Trophoblast cell (in vitro differentiated cells and primary cell): Measurements from ENCODE around the gene CARS1.

ENCODE experiments used
- DNase-seq, 2 donors: peaks; one replicate each; pipeline ENCODE4 v3.0.0-alpha.2; 2016
- H2AFZ ChIP-seq: 2 replicates; pipeline ENCODE4 v1.6.1; 2013; ENCODE audit warnings: low read length, moderate library complexity, mild to moderate bottlenecking; ENCODE audit not compliant: insufficient read depth, poor library complexity
- H2AK5ac ChIP-seq: 2 replicates; pipeline ENCODE4 v1.6.1; 2013; ENCODE audit warnings: mild to moderate bottlenecking, low read length
- H2BK120ac ChIP-seq: 2 replicates; pipeline ENCODE4 v1.6.1; 2013; ENCODE audit warnings: low read length, mild to moderate bottlenecking, moderate library complexity; ENCODE audit not compliant: insufficient read depth, poor library complexity
- H2BK12ac ChIP-seq: 2 replicates; pipeline ENCODE4 v1.6.1; 2013; ENCODE audit warnings: mild to moderate bottlenecking, low read length, moderate library complexity
- H2BK5ac ChIP-seq: 2 replicates; pipeline ENCODE4 v1.6.1; 2013; ENCODE audit warnings: low read length, low read depth, moderate library complexity, mild to moderate bottlenecking; ENCODE audit not compliant: poor library complexity
- H3K14ac ChIP-seq: 2 replicates; pipeline ENCODE4 v1.6.1; 2013; ENCODE audit warnings: mild to moderate bottlenecking, low read length
- H3K18ac ChIP-seq: 2 replicates; pipeline ENCODE4 v1.6.1; 2013; ENCODE audit warnings: mild to moderate bottlenecking, low read length
- H3K23ac ChIP-seq: 2 replicates; pipeline ENCODE4 v1.6.1; 2013; ENCODE audit warnings: low read length
- H3K27ac ChIP-seq: 2 replicates; pipeline ENCODE4 v1.5.1; 2013; ENCODE audit warnings: low read depth, mild to moderate bottlenecking, inconsistent platforms, low read length, moderate library complexity
- H3K27me3 ChIP-seq: 2 replicates; pipeline ENCODE4 v1.6.1; 2013; ENCODE audit warnings: inconsistent platforms, mild to moderate bottlenecking, low read length, moderate library complexity; ENCODE audit not compliant: insufficient read depth
- H3K36me3 ChIP-seq, 2 experiments: 1 replicate in 1 of 2; 2 replicates in 1 of 2; pipeline ENCODE4 v1.6.1; 2013; ENCODE audit warnings: low read length in 2 of 2, mild to moderate bottlenecking in 2 of 2, moderate library complexity in 1 of 2; ENCODE audit not compliant: insufficient read depth in 2 of 2, control insufficient read depth in 1 of 2
- H3K4ac ChIP-seq: 2 replicates; pipeline ENCODE4 v1.6.1; 2013; ENCODE audit warnings: low read depth, mild to moderate bottlenecking, low read length, moderate library complexity
- H3K4me1 ChIP-seq, 2 experiments: 1 replicate in 1 of 2; 2 replicates in 1 of 2; pipeline ENCODE4 v1.6.1; 2013; ENCODE audit warnings: low read length in 2 of 2, mild to moderate bottlenecking in 2 of 2, moderate library complexity in 1 of 2; ENCODE audit not compliant: insufficient read depth in 2 of 2, control insufficient read depth in 1 of 2
- H3K4me2 ChIP-seq: 2 replicates; pipeline ENCODE4 v1.6.1; 2013; ENCODE audit warnings: inconsistent platforms, mild to moderate bottlenecking, low read length, moderate library complexity
- H3K4me3 ChIP-seq: 2 replicates; pipeline ENCODE4 v1.5.1; 2013; ENCODE audit warnings: mild to moderate bottlenecking, low read depth, low read length, inconsistent platforms
- H3K79me1 ChIP-seq: one replicate; pipeline ENCODE4 v1.6.1; 2013; ENCODE audit warnings: low read length
- H3K79me2 ChIP-seq: 2 replicates; pipeline ENCODE4 v1.6.1; 2013; ENCODE audit warnings: low read length, mild to moderate bottlenecking; ENCODE audit not compliant: control insufficient read depth, insufficient read depth, poor library complexity
- H3K9ac ChIP-seq: 2 replicates; pipeline ENCODE4 v1.6.1; 2013; ENCODE audit warnings: mild to moderate bottlenecking, low read length
- H3K9me3 ChIP-seq: 2 replicates; pipeline ENCODE4 v1.6.1; 2013; ENCODE audit warnings: low read depth, mild to moderate bottlenecking, control low read depth, inconsistent platforms, low read length; ENCODE audit not compliant: insufficient read depth
- H4K12ac ChIP-seq: 2 replicates; pipeline ENCODE4 v1.6.1; 2013; ENCODE audit warnings: low read depth, mild to moderate bottlenecking, low read length, moderate library complexity
- H4K8ac ChIP-seq: 2 replicates; pipeline ENCODE4 v1.6.1; 2013; ENCODE audit warnings: low read depth, mild to moderate bottlenecking, low read length, moderate library complexity
- H4K91ac ChIP-seq: one replicate; pipeline ENCODE4 v1.6.1; 2013; ENCODE audit warnings: low read depth, mild to moderate bottlenecking, low read length, moderate library complexity
- WGBS: extraction: QIAGEN DNeasy Blood & Tissue Kit; methylation state at CpG from one replicate; pipeline ENCODE4 v1.1.7; 2013; ENCODE audit warnings: missing lambda C conversion rate; ENCODE audit not compliant: insufficient read length, insufficient coverage; ENCODE audit errors: extremely low coverage; 5-methylcytosine and 5-hydroxymethylcytosine counted together

The CARS1 gene

GRCh38 chr11:3046190-3046589 lies 11.0 kb downstream of the CARS1 start:
- Histone ChIP-seq H4K8ac (no peak overlapping the region), H3K27me3 (no peaks in the 10 kb centered on the region), H3K18ac (no peak overlapping the region), H3K9me3 (no peaks in the 10 kb centered on the region), H3K4me2 (no peak overlapping the region), H3K4me1 (peaks cover 13 to 14% of the 10 kb centered on the region in 2 experiments), H3K36me3 (peaks cover 46 to 47% of the 10 kb centered on the region in 2 experiments), H3K4me3 (no peak overlapping the region), H3K79me2 (peaks cover 4% of the 10 kb centered on the region), H3K23ac (no peak overlapping the region), H3K14ac (no peak overlapping the region), H3K79me1 (no peaks in the 10 kb centered on the region), H2BK120ac (no peak overlapping the region), H2AFZ (no peak overlapping the region), H4K12ac (no peak overlapping the region), H3K9ac (no peak overlapping the region), H2BK12ac (no peak overlapping the region), H2BK5ac (no peak overlapping the region), H3K27ac (no peak overlapping the region), H2AK5ac (no peak overlapping the region), H3K4ac (no peak overlapping the region), H4K91ac (no peak overlapping the region)
- no peak for DNase-seq
- WGBS: no CpG with 5 or more reads among the region's 12 CpGs

DNA sequence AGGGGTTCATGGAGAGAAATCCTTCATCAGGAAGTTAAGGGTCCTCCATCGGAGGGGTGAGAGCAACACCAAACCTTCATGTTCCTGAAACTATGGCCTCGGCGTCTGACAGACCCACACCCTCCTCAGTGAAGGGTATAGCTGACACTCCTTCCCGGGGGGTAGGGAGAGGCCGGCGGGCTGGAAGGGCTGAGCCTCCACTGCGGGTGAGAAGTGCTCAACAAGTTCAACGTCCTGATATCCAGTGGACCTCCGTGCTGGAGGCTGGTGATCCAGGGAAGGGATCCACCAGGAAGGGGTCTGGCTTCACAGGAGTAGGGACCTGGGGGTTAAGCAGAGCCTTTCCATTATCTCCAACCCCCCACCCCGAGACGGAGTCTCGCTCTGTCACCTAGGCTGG lies 12.3 kb downstream of the CARS1 start:
- Histone ChIP-seq H3K18ac (no peak overlapping the region), H2BK120ac (no peak overlapping the region), H3K9me3 (no peaks in the 10 kb centered on the region), H3K4me3 (no peak overlapping the region), H3K27me3 (no peaks in the 10 kb centered on the region), H4K12ac (no peak overlapping the region), H3K79me1 (no peaks in the 10 kb centered on the region), H2AK5ac (no peak overlapping the region), H3K4me2 (no peak overlapping the region), H2BK12ac (no peak overlapping the region), H3K14ac (no peak overlapping the region), H3K23ac (no peak overlapping the region), H3K27ac (no peak overlapping the region), H3K4ac (peak overlapping the region; percentile 38), H2BK5ac (no peak overlapping the region), H2AFZ (no peak overlapping the region), H4K8ac (no peak overlapping the region), H3K36me3 (peaks cover 52 to 55% of the 10 kb centered on the region in 2 experiments), H3K9ac (no peak overlapping the region), H3K79me2 (no peaks in the 10 kb centered on the region), H3K4me1 (peaks cover 13 to 14% of the 10 kb centered on the region in 2 experiments), H4K91ac (no peak overlapping the region)
- DNase-seq: no peak
- no CpG with 5 or more reads among the region's 12 CpGs for WGBS

- H3K27me3 ChIP-seq: no peaks in the 10 kb centered on the region
- no peak overlapping the region for H3K4ac ChIP-seq
- no peak overlapping the region for H2BK120ac ChIP-seq
- H3K79me1 ChIP-seq: no peaks in the 10 kb centered on the region
- H3K9me3 ChIP-seq: no peaks in the 10 kb centered on the region
- no peak overlapping the region for H3K4me3 ChIP-seq
- H3K4me2 ChIP-seq: no peak overlapping the region
- H3K79me2 ChIP-seq: no peaks in the 10 kb centered on the region
- H2AFZ ChIP-seq: no peak overlapping the region
- H2BK12ac ChIP-seq: no peak overlapping the region
- H3K23ac ChIP-seq: no peak overlapping the region
- no peak overlapping the region for H3K27ac ChIP-seq
- H3K36me3 ChIP-seq: peaks cover 54 to 58% of the 10 kb centered on the region in 2 experiments
- WGBS: no CpG with 5 or more reads among the region's 6 CpGs
- no peak overlapping the region for H2BK5ac ChIP-seq
- DNase-seq: no peak
- H3K14ac ChIP-seq: no peak overlapping the region
- H4K12ac ChIP-seq: no peak overlapping the region
- no peak overlapping the region for H3K18ac ChIP-seq
- H2AK5ac ChIP-seq: no peak overlapping the region
- H3K4me1 ChIP-seq: peaks cover 13 to 14% of the 10 kb centered on the region in 2 experiments
- no peak overlapping the region for H3K9ac ChIP-seq
- no peak overlapping the region for H4K8ac ChIP-seq
- no peak overlapping the region for H4K91ac ChIP-seq
Observed at GRCh38 chr11:3044004-3044403, 13.2 kb downstream of the CARS1 start.

GRCh38 chr11:3043315-3043871 lies 13.8 kb downstream of the CARS1 start:
- H3K4ac ChIP-seq: peak overlapping the region; percentile 16

More at GRCh38 chr11:3043315-3043871, 13.8 kb downstream of the CARS1 start:
- no CpG with 5 or more reads among the region's 16 CpGs for WGBS
- Histone ChIP-seq H3K79me1 (no peaks in the 10 kb centered on the region), H2BK12ac (no peak overlapping the region), H3K36me3 (peaks cover 56 to 61% of the 10 kb centered on the region in 2 experiments), H3K79me2 (no peaks in the 10 kb centered on the region), H3K27me3 (no peaks in the 10 kb centered on the region), H3K23ac (no peak overlapping the region), H3K9me3 (no peaks in the 10 kb centered on the region), H3K18ac (peak overlapping the region; percentile 37), H2BK5ac (no peak overlapping the region), H2AFZ (no peak overlapping the region), H3K4me1 (peaks cover 13 to 14% of the 10 kb centered on the region in 2 experiments), H2BK120ac (no peak overlapping the region), H2AK5ac (no peak overlapping the region), H3K27ac (no peak overlapping the region), H4K8ac (no peak overlapping the region), H3K14ac (peak overlapping the region; percentile 10), H4K12ac (no peak overlapping the region), H3K4me3 (no peak overlapping the region), H3K4me2 (no peak overlapping the region), H4K91ac (no peak overlapping the region), H3K9ac (no peak overlapping the region)
- no peak for DNase-seq
